Mesendoderm (in vitro differentiated cells): Measurements from ENCODE around the gene IDI2.

ENCODE experiments used
- DNase-seq: peaks from one replicate; pipeline ENCODE4 v3.0.0; 2013
- H2AK5ac ChIP-seq: 2 replicates; pipeline ENCODE4 v1.6.1; 2013; ENCODE audit warnings: low read length, inconsistent platforms
- H2BK120ac ChIP-seq: 2 replicates; pipeline ENCODE4 v1.6.1; 2013; ENCODE audit warnings: low read depth, mild to moderate bottlenecking, low read length, moderate library complexity, mixed read lengths
- H2BK15ac ChIP-seq: replicated peaks from 2 replicates; pipeline ENCODE4 v1.6.1; 2013; ENCODE audit warnings: low read depth, mild to moderate bottlenecking, moderate library complexity
- H2BK5ac ChIP-seq: 2 replicates; pipeline ENCODE4 v1.6.1; 2013; ENCODE audit warnings: low read length, inconsistent platforms
- H3K18ac ChIP-seq: 2 replicates; pipeline ENCODE4 v1.6.1; 2013; ENCODE audit warnings: mild to moderate bottlenecking, low read length, mixed read lengths
- H3K23ac ChIP-seq: one replicate; pipeline ENCODE4 v1.6.1; 2013; ENCODE audit warnings: low read length
- H3K27ac ChIP-seq: 2 replicates; pipeline ENCODE4 v1.5.1; 2013; ENCODE audit warnings: low read depth, mild to moderate bottlenecking, inconsistent platforms, low read length, moderate library complexity
- H3K27me3 ChIP-seq: 2 replicates; pipeline ENCODE4 v1.6.1; 2013; ENCODE audit warnings: low read length, control low read depth, mild to moderate bottlenecking, inconsistent platforms; ENCODE audit not compliant: insufficient read depth, poor library complexity
- H3K36me3 ChIP-seq: 2 replicates; pipeline ENCODE4 v1.6.1; 2013; ENCODE audit warnings: low read length, inconsistent platforms; ENCODE audit not compliant: control insufficient read depth, insufficient read depth
- H3K4ac ChIP-seq: one replicate; pipeline ENCODE4 v1.6.1; 2013; ENCODE audit warnings: low read depth, mild to moderate bottlenecking, low read length, moderate library complexity
- H3K4me1 ChIP-seq: 2 replicates; pipeline ENCODE4 v1.6.1; 2013; ENCODE audit warnings: low read depth, low read length, inconsistent platforms; ENCODE audit not compliant: control insufficient read depth
- H3K4me2 ChIP-seq: 2 replicates; pipeline ENCODE4 v1.6.1; 2013; ENCODE audit warnings: low read length
- H3K4me3 ChIP-seq: 2 replicates; pipeline ENCODE4 v1.5.1; 2013; ENCODE audit warnings: mild to moderate bottlenecking, low read length
- H3K56ac ChIP-seq: one replicate; pipeline ENCODE4 v1.6.1; 2013; ENCODE audit warnings: low read length
- H3K79me1 ChIP-seq: 2 replicates; pipeline ENCODE4 v1.6.1; 2013; ENCODE audit warnings: low read length, inconsistent platforms
- H3K79me2 ChIP-seq: 2 replicates; pipeline ENCODE4 v1.6.1; 2013; ENCODE audit warnings: mild to moderate bottlenecking, low read length; ENCODE audit not compliant: control insufficient read depth, insufficient read depth
- H3K9ac ChIP-seq: 2 replicates; pipeline ENCODE4 v1.6.1; 2013; ENCODE audit warnings: low read length, inconsistent platforms
- H4K5ac ChIP-seq: one replicate; pipeline ENCODE4 v1.6.1; 2013; ENCODE audit warnings: low read length
- H4K8ac ChIP-seq: one replicate; pipeline ENCODE4 v1.6.1; 2013; ENCODE audit warnings: low read depth, mild to moderate bottlenecking, control low read depth, low read length, moderate library complexity
- WGBS: extraction: QIAGEN DNeasy Blood & Tissue Kit; methylation state at CpG from one replicate; pipeline ENCODE4 v1.1.7; 2013; ENCODE audit warnings: low lambda C conversion rate, missing lambda C conversion rate; ENCODE audit not compliant: insufficient coverage; ENCODE audit errors: extremely low coverage; 5-methylcytosine and 5-hydroxymethylcytosine counted together

The IDI2 gene

GRCh38 chr10:996031-996430 is 29.6 kb downstream of the IDI2 start:
- WGBS, result no CpG with 5 or more reads among the region's 12 CpGs
- Histone ChIP-seq H3K4me3 (no peak overlapping the region), H3K4ac (no peak overlapping the region), H3K79me2 (peaks cover 30% of the 10 kb centered on the region), H3K4me2 (no peak overlapping the region), H3K4me1 (no peaks in the 10 kb centered on the region), H3K27ac (no peak overlapping the region), H2BK15ac (no peak overlapping the region), H3K79me1 (peaks cover 20% of the 10 kb centered on the region), H3K36me3 (peaks cover 29% of the 10 kb centered on the region), H4K8ac (no peak overlapping the region), H3K9ac (no peak overlapping the region), H2BK5ac (no peak overlapping the region), H4K5ac (no peak overlapping the region), H3K23ac (no peak overlapping the region), H2AK5ac (no peak overlapping the region), H3K27me3 (no peaks in the 10 kb centered on the region), H3K18ac (no peak overlapping the region), H3K56ac (no peak overlapping the region), H2BK120ac (no peak overlapping the region)
- DNase-seq, result no peak

GRCh38 chr10:995559-995926 is 30.1 kb downstream of the IDI2 start:
- no peaks in the 10 kb centered on the region for H3K27me3 ChIP-seq
- H3K4me2 ChIP-seq, result no peak overlapping the region
- H3K56ac ChIP-seq, result no peak overlapping the region
- peaks cover 22% of the 10 kb centered on the region for H3K79me1 ChIP-seq
- no peak overlapping the region for H4K8ac ChIP-seq
- H3K27ac ChIP-seq, result no peak overlapping the region
- no peak overlapping the region for H2BK5ac ChIP-seq
- H2BK120ac ChIP-seq, result no peak overlapping the region
- H2BK15ac ChIP-seq, result no peak overlapping the region
- no peak overlapping the region for H2AK5ac ChIP-seq
- no peaks in the 10 kb centered on the region for H3K4me1 ChIP-seq
- H3K4me3 ChIP-seq, result no peak overlapping the region
- H3K36me3 ChIP-seq, result peaks cover 28% of the 10 kb centered on the region
- H3K18ac ChIP-seq, result no peak overlapping the region
- peaks cover 34% of the 10 kb centered on the region for H3K79me2 ChIP-seq
- no peak overlapping the region for H4K5ac ChIP-seq
- no peak for DNase-seq
- no peak overlapping the region for H3K4ac ChIP-seq
- no peak overlapping the region for H3K9ac ChIP-seq
- no CpG with 5 or more reads among the region's 7 CpGs for WGBS
- H3K23ac ChIP-seq, result no peak overlapping the region

DNA sequence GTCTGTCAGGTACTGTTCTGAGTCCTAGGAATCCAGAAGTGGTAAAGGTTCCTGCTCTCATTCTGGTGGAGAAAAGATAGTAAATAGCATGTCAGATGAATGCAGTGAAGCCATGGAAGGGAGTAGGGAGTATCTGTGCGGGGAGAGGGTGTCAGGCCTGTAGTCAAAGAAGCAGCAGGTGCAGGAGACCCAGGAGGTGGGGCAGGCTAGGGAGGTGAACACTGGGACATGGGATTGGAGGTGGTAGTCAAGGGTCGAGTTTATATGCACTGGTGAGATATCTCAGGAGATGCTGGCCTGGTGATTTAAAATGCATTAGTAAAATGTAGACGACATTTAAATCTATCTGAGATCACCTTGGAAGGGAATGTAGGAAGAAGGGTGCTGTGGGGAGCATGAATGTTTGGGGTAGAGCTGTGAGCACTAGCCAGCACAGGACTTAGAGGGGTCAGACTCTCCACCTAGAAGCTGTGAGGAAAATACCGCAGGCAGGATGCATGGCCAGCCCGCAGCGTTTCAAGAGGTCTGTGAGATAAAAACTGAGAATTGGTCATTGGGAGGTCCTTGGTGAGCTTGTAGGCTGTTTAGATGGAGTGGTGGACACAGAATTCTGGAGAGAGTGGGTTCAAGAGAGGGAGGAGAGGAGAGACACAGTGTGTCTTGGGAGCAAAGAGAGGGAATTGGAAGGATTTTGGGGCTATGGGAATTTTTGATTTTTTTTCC is 30.7 kb downstream of the IDI2 start:
- no peak overlapping the region for H3K23ac ChIP-seq
- no peak overlapping the region for H3K9ac ChIP-seq
- no peak overlapping the region for H3K4me3 ChIP-seq
- H3K56ac ChIP-seq, result no peak overlapping the region
- no CpG with 5 or more reads among the region's 6 CpGs for WGBS
- H3K18ac ChIP-seq, result no peak overlapping the region
- H3K4ac ChIP-seq, result no peak overlapping the region
- H2AK5ac ChIP-seq, result no peak overlapping the region
- no peak for DNase-seq
- no peaks in the 10 kb centered on the region for H3K4me1 ChIP-seq
- no peak overlapping the region for H2BK15ac ChIP-seq
- peaks cover 37% of the 10 kb centered on the region for H3K79me2 ChIP-seq
- no peak overlapping the region for H2BK5ac ChIP-seq
- no peak overlapping the region for H4K8ac ChIP-seq
- H3K27ac ChIP-seq, result no peak overlapping the region
- H3K36me3 ChIP-seq, result peaks cover 27% of the 10 kb centered on the region
- H3K27me3 ChIP-seq, result no peaks in the 10 kb centered on the region
- no peak overlapping the region for H4K5ac ChIP-seq
- no peak overlapping the region for H2BK120ac ChIP-seq
- H3K79me1 ChIP-seq, result peaks cover 20% of the 10 kb centered on the region
- no peak overlapping the region for H3K4me2 ChIP-seq

- H3K4me3 ChIP-seq, result no peak overlapping the region
- no peak overlapping the region for H4K5ac ChIP-seq
- no peaks in the 10 kb centered on the region for H3K4me1 ChIP-seq
- H3K79me2 ChIP-seq, result peaks cover 51% of the 10 kb centered on the region
- H2AK5ac ChIP-seq, result no peak overlapping the region
- H3K23ac ChIP-seq, result no peak overlapping the region
- no peak overlapping the region for H4K8ac ChIP-seq
- peaks cover 19% of the 10 kb centered on the region for H3K36me3 ChIP-seq
- H3K4me2 ChIP-seq, result no peak overlapping the region
- peaks cover 16% of the 10 kb centered on the region for H3K79me1 ChIP-seq
- H3K27me3 ChIP-seq, result no peaks in the 10 kb centered on the region
- no peak overlapping the region for H3K18ac ChIP-seq
- no peak overlapping the region for H2BK15ac ChIP-seq
- no peak overlapping the region for H3K9ac ChIP-seq
- H3K56ac ChIP-seq, result no peak overlapping the region
- H3K27ac ChIP-seq, result no peak overlapping the region
- H2BK5ac ChIP-seq, result no peak overlapping the region
- no peak overlapping the region for H3K4ac ChIP-seq
- H2BK120ac ChIP-seq, result no peak overlapping the region
- DNase-seq, result no peak
These were observed 32.8 kb downstream of the IDI2 start for GRCh38 chr10:992871-993270.

- 100% methylated on average over 5 of the region's 6 CpGs for WGBS
- H3K23ac ChIP-seq, result no peak overlapping the region
- H2BK120ac ChIP-seq, result no peak overlapping the region
- H3K4me2 ChIP-seq, result no peak overlapping the region
- H3K36me3 ChIP-seq, result peaks cover 16% of the 10 kb centered on the region
- H3K56ac ChIP-seq, result no peak overlapping the region
- H3K9ac ChIP-seq, result no peak overlapping the region
- H2AK5ac ChIP-seq, result no peak overlapping the region
- no peak overlapping the region for H3K4me3 ChIP-seq
- H3K4me1 ChIP-seq, result peaks cover under 1% of the 10 kb centered on the region
- no peak overlapping the region for H2BK15ac ChIP-seq
- H3K27ac ChIP-seq, result no peak overlapping the region
- DNase-seq, result no peak
- no peak overlapping the region for H3K4ac ChIP-seq
- no peak overlapping the region for H2BK5ac ChIP-seq
- peaks cover 18% of the 10 kb centered on the region for H3K79me1 ChIP-seq
- no peaks in the 10 kb centered on the region for H3K27me3 ChIP-seq
- H3K79me2 ChIP-seq, result peaks cover 54% of the 10 kb centered on the region
- H3K18ac ChIP-seq, result no peak overlapping the region
- H4K5ac ChIP-seq, result no peak overlapping the region
- H4K8ac ChIP-seq, result no peak overlapping the region
These were observed 33.2 kb downstream of the IDI2 start for GRCh38 chr10:992467-992866.

GRCh38 chr10:990808-991207 is 34.9 kb downstream of the IDI2 start:
- no peak overlapping the region for H4K5ac ChIP-seq
- peaks cover 17% of the 10 kb centered on the region for H3K79me1 ChIP-seq

More at GRCh38 chr10:990808-991207, 34.9 kb downstream of the IDI2 start:
- Histone ChIP-seq H2AK5ac (no peak overlapping the region), H3K79me2 (peaks cover 53% of the 10 kb centered on the region), H3K4ac (no peak overlapping the region), H2BK5ac (no peak overlapping the region), H3K18ac (no peak overlapping the region), H3K4me2 (no peak overlapping the region), H3K4me1 (peaks cover 3% of the 10 kb centered on the region), H3K27ac (no peak overlapping the region), H2BK15ac (no peak overlapping the region), H2BK120ac (no peak overlapping the region), H3K36me3 (peaks cover 11% of the 10 kb centered on the region), H3K27me3 (no peaks in the 10 kb centered on the region), H3K4me3 (no peak overlapping the region), H3K56ac (no peak overlapping the region), H3K23ac (no peak overlapping the region), H3K9ac (no peak overlapping the region), H4K8ac (no peak overlapping the region)
- no peak for DNase-seq
- no CpG with 5 or more reads among the region's 6 CpGs for WGBS
